Tibial nerve (tissue), 4 donors: ENCODE results near the gene IQSEC1. TPM values are rescaled to one million over a fixed set of nuclear protein-coding genes. Genes with fewer than 3 reads are reported as not detected.

Experiments used
- DNase-seq, 2 donors: peaks; one replicate each; pipeline ENCODE4 v3.0.0-alpha.2; 2019; ENCODE audit warnings: low spot score in 2 of 2
- H3K27ac ChIP-seq, 4 donors: fragments of 200-600 bp; sonication (generic) in 3 of 4; one replicate each; pipeline ENCODE4 v1.5.1; 2017 to 2019; ENCODE audit warnings: mild to moderate bottlenecking in 1 of 4
- H3K27me3 ChIP-seq, 2 donors: fragments of 200-600 bp; sonication (generic) in 1 of 2; one replicate each; pipeline versions ENCODE4 v1.5.1 to v1.6.0; 2017 to 2019
- H3K36me3 ChIP-seq, 3 donors: fragments of 200-600 bp; sonication (generic); one replicate each; pipeline ENCODE4 v1.5.1; 2018 to 2019
- H3K4me1 ChIP-seq, 4 donors: fragments of 200-600 bp; sonication (generic) in 3 of 4; one replicate each; pipeline ENCODE4 v1.5.1; 2017 to 2019
- H3K4me3 ChIP-seq, 4 donors: fragments of 200-600 bp; sonication (generic) in 3 of 4; one replicate each; pipeline ENCODE4 v1.5.1; 2017 to 2019; ENCODE audit warnings: mild to moderate bottlenecking in 1 of 4, moderate library complexity in 1 of 4
- H3K9me3 ChIP-seq, 4 donors: fragments of 200-600 bp; sonication (generic) in 3 of 4; one replicate each; pipeline ENCODE4 v1.5.1; 2017 to 2019
- CTCF ChIP-seq, 5 experiments: fragments of 200-600 bp in 3 of 5; fragments of 450-650 bp in 2 of 5; sonication (generic) in 3 of 5; IDR thresholded peaks; one replicate each; pipeline ENCODE4 v1.5.1; 2016 to 2019; ENCODE audit warnings: antibody characterized with exemption in 5 of 5, mild to moderate bottlenecking in 3 of 5, moderate library complexity in 2 of 5
- EP300 ChIP-seq, 2 donors: sonication (generic); formaldehyde crosslinking; IDR thresholded peaks; one replicate each; pipeline ENCODE4 v1.6.1; 2017; ENCODE audit warnings: antibody characterized with exemption in 2 of 2, mild to moderate bottlenecking in 1 of 2
- POLR2A ChIP-seq, 2 donors: fragments of 450-650 bp; IDR thresholded peaks; one replicate each; pipeline ENCODE4 v1.6.1; 2017; ENCODE audit warnings: antibody characterized with exemption in 2 of 2, mild to moderate bottlenecking in 2 of 2, moderate library complexity in 2 of 2
- WGBS, 2 donors: methylation state at CpG; one replicate each; pipeline ENCODE4 v1.1.5; 2018; 5-methylcytosine and 5-hydroxymethylcytosine counted together
- total RNA-seq, 4 donors: library from RNA; depleted of rRNA; stranded (reverse); fragments of >200 nt; gene quantifications; one replicate each; pipeline ENCODE4 v1.1.0, GENCODE V29; 2016

IQSEC1 gene
- total RNA-seq, 4 donors from 2014 or later: 58.2 to 77.5 (median 68.6) TPM

GRCh38 chr3:13086531-13086981 lies 13.3 kb upstream of the IQSEC1 start:
- Histone ChIP-seq H3K27ac (no peak overlapping the region), H3K36me3 (no peaks in the 10 kb centered on the region), H3K27me3 (no peaks in the 10 kb centered on the region), H3K4me1 (peaks cover 0 to 26% (median 0%) of the 10 kb centered on the region in 4 donors), H3K4me3 (no peak overlapping the region), H3K9me3 (no peaks in the 10 kb centered on the region)
- WGBS, 2 donors: 82 to 92% methylated on average over 7 of the region's 7 CpGs
- no peak for DNase-seq
- no peak for TF ChIP-seq CTCF (IDR thresholded peaks at IDR 0.05)
- no peak for TF ChIP-seq EP300 (IDR thresholded peaks at IDR 0.05)
- TF ChIP-seq POLR2A (IDR thresholded peaks at IDR 0.05): no peak

GRCh38 chr3:13085846-13086179 lies 12.6 kb upstream of the IQSEC1 start:
- peaks cover 0 to 32% (median 3%) of the 10 kb centered on the region in 4 donors for H3K4me1 ChIP-seq
- DNase-seq: no peak
- TF ChIP-seq CTCF (IDR thresholded peaks at IDR 0.05) (no peak), EP300 (IDR thresholded peaks at IDR 0.05) (no peak), POLR2A (IDR thresholded peaks at IDR 0.05) (no peak)
- no peaks in the 10 kb centered on the region for H3K9me3 ChIP-seq
- H3K27me3 ChIP-seq: no peaks in the 10 kb centered on the region
- H3K36me3 ChIP-seq: no peaks in the 10 kb centered on the region
- WGBS, 2 donors: 96 to 100% methylated on average over 1 to 8 of the region's 8 CpGs
- H3K27ac ChIP-seq: no peak overlapping the region
- H3K4me3 ChIP-seq: no peak overlapping the region

- Histone ChIP-seq H3K9me3 (no peaks in the 10 kb centered on the region), H3K4me1 (peaks cover 0 to 38% (median 3%) of the 10 kb centered on the region in 4 donors), H3K36me3 (no peaks in the 10 kb centered on the region), H3K27me3 (no peaks in the 10 kb centered on the region), H3K27ac (no peak overlapping the region), H3K4me3 (no peak overlapping the region)
- TF ChIP-seq CTCF (IDR thresholded peaks at IDR 0.05) (no peak), POLR2A (IDR thresholded peaks at IDR 0.05) (no peak), EP300 (IDR thresholded peaks at IDR 0.05) (no peak)
- WGBS, 2 donors: 90% methylated on average over 26 of the region's 26 CpGs
- no peak for DNase-seq
Measured at GRCh38 chr3:13085081-13085845, 12.0 kb upstream of the IQSEC1 start.

GRCh38 chr3:13083898-13084297 lies 10.7 kb upstream of the IQSEC1 start:
- no peak for DNase-seq
- H3K4me3 ChIP-seq: no peak overlapping the region
- H3K36me3 ChIP-seq: no peaks in the 10 kb centered on the region
- H3K4me1 ChIP-seq: peaks cover 0 to 47% (median 3%) of the 10 kb centered on the region in 4 donors
- no peaks in the 10 kb centered on the region for H3K27me3 ChIP-seq
- 77 to 86% methylated on average over 8 of the region's 8 CpGs for WGBS, 2 donors
- H3K27ac ChIP-seq: no peak overlapping the region
- H3K9me3 ChIP-seq: no peaks in the 10 kb centered on the region
- TF ChIP-seq POLR2A (IDR thresholded peaks at IDR 0.05) (no peak), EP300 (IDR thresholded peaks at IDR 0.05) (no peak), CTCF (IDR thresholded peaks at IDR 0.05) (no peak)

GRCh38 chr3:13083254-13083653 lies 10.0 kb upstream of the IQSEC1 start:
- no peaks in the 10 kb centered on the region for H3K27me3 ChIP-seq
- H3K4me3 ChIP-seq: no peak overlapping the region
- DNase-seq: no peak
- no peaks in the 10 kb centered on the region for H3K36me3 ChIP-seq
- 86 to 96% methylated on average over 3 to 6 of the region's 6 CpGs for WGBS, 2 donors
- TF ChIP-seq POLR2A (IDR thresholded peaks at IDR 0.05) (no peak), EP300 (IDR thresholded peaks at IDR 0.05) (no peak), CTCF (IDR thresholded peaks at IDR 0.05) (no peak)
- no peaks in the 10 kb centered on the region for H3K9me3 ChIP-seq
- peaks cover 0 to 52% (median 5%) of the 10 kb centered on the region in 4 donors for H3K4me1 ChIP-seq
- H3K27ac ChIP-seq: no peak overlapping the region
